Measurements from ENCODE around the gene GPBAR1. TPM values are rescaled to one million over a fixed set of nuclear protein-coding genes. Genes with fewer than 3 reads are reported as not detected.

The GPBAR1 gene
- total and polyA plus RNA-seq, 7 experiments from 2014 or later: 0.15 to 12.9 (median 1.8) TPM

DNA sequence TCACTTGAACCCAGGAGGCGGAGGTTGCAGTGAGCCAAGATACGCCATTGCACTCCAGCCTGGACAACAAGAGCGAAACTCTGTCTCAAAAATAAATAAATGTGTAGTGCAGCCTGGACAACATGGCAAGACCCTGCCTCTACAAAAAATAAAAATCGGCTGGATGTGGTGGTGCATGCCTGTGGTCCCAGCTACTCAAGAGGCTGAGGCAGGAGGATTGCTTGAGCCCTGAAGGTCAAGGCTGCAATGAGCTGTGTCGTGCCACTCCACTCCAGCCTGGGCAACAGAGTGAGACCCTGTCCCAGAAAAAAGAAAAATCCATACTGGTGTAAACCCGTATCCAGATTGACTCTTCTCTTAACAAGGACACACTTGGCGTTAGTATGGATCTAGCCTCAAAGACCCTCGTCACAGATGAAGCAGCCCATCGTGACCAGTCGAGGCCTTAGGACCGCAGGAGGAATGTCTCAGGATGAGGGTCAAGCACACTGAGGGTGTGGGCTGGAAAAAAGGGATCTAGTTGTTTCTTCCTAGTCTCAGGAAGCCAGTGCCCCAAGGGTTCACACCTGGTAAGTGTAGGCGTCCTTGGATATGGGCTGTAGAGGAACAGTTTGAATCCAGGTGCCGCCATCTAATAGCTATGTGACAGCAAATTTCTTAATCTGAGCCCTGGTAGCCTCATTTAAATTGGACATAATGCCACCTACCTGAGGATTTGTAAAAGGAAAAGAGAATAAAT, 4.0 kb upstream of the GPBAR1 start:
- ChIA-PET POLR2A (interaction anchor here (1.1 to 1.5 kb wide), 3 partner anchors 10 to 35 kb away, joined by 3 to 4 read pairs (median 3); no protein-coding TSS in a partner anchor), CTCF (interaction anchor here (0.9 to 1.4 kb wide), 8 partner anchors 12 to 89 kb away, joined by 3 to 8 read pairs (median 4); partner anchors contain the start of genes AAMP and PNKD)
- H3K9me3 Mint-ChIP-seq: no peaks in the 10 kb centered on the region
- H3K4me3 ChIP-seq (ENCODE audit: low read length): no peak overlapping the region
- H3K36me3 ChIP-seq (ENCODE audit: control insufficient read depth in 2 of 3, insufficient read depth in 3 of 3, low read length in 3 of 3): peaks cover 15 to 45% (median 22%) of the 10 kb centered on the region in 3 experiments
- ATAC-seq (peak; percentile 1), DNase-seq (no peak)
- no peak overlapping the region for H3K4me3 Mint-ChIP-seq
- H3K9me3 ChIP-seq (ENCODE audit: control insufficient read depth in 2 of 3, low read length in 3 of 3): no peaks in the 10 kb centered on the region
- intact Hi-C loops (cut with micrococcal nuclease): loop anchor here (1.0 to 5.0 kb wide), 4 partner anchors 38 to 89 kb away; partner anchors contain the start of gene CXCR1 (in 1 of the 2)
- no peaks in the 10 kb centered on the region for H3K27me3 Mint-ChIP-seq
- peaks cover 3 to 25% (median 8%) of the 10 kb centered on the region in 5 donors for H3K36me3 Mint-ChIP-seq
- no peaks in the 10 kb centered on the region for H3K27me3 ChIP-seq (ENCODE audit: control insufficient read depth in 2 of 2, insufficient read depth in 2 of 2, low read length in 2 of 2)
- peaks cover 7 to 26% (median 17%) of the 10 kb centered on the region in 7 donors for H3K4me1 Mint-ChIP-seq
- peak overlapping the region; percentile 84 to 95 (median 92) for H3K27ac Mint-ChIP-seq
- peaks cover 0 to 7% of the 10 kb centered on the region in 2 donors for H3K4me1 ChIP-seq (ENCODE audit: control insufficient read depth in 2 of 2, insufficient read depth in 2 of 2, low read length in 2 of 2)
- H3K27ac ChIP-seq (ENCODE audit: low read depth, low read length): peak overlapping the region; percentile 67

DNA sequence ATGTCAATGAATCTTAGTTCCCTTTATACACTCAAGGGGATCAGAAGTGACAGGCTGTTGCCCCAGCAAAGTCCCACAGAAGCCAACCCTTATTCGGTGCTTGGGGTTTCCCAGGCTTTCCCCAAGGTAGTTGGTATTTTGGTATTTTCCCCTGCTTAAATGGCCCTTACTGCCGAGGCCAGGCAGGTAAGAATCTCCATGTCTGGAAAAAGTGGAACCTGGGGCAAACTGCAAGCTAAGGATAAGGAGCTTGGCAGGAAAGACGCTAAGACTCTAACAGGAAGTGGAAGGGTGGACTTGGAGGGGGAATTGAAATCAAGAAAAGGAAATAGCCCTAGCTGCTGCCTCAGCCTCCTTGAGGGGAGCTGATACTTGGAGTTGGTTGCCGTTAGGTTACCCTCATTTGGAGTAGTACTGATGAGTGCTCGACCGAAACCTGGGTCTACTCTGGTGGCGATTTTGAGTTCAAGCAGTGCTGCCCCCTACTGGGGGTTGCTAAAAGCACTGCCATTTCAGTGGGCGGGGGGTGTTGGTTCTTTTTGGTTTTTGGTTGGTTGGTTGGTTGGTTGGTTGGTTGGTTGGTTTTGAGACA, 3.3 kb upstream of the GPBAR1 start:
- H3K27ac Mint-ChIP-seq: peak overlapping the region; percentile 84 to 95 (median 92)
- H3K4me1 Mint-ChIP-seq: peaks cover 7 to 23% (median 17%) of the 10 kb centered on the region in 7 donors
- peaks cover 3 to 23% (median 8%) of the 10 kb centered on the region in 5 donors for H3K36me3 Mint-ChIP-seq
- Histone ChIP-seq H3K4me1 (ENCODE audit: control insufficient read depth in 2 of 2, insufficient read depth in 2 of 2, low read length in 2 of 2) (peaks cover 0 to 7% of the 10 kb centered on the region in 2 donors), H3K36me3 (ENCODE audit: control insufficient read depth in 2 of 3, insufficient read depth in 3 of 3, low read length in 3 of 3) (peaks cover 12 to 43% (median 18%) of the 10 kb centered on the region in 3 experiments), H3K27me3 (ENCODE audit: control insufficient read depth in 2 of 2, insufficient read depth in 2 of 2, low read length in 2 of 2) (no peaks in the 10 kb centered on the region), H3K4me3 (ENCODE audit: low read length) (no peak overlapping the region), H3K9me3 (ENCODE audit: control insufficient read depth in 2 of 3, low read length in 3 of 3) (no peaks in the 10 kb centered on the region), H3K27ac (ENCODE audit: low read depth, low read length) (peak overlapping the region; percentile 67)
- intact Hi-C loops (cut with micrococcal nuclease): loop anchor here (1.0 to 5.0 kb wide), 4 partner anchors 39 to 90 kb away; partner anchors contain the start of gene CXCR1 (in 1 of the 2)
- ChIA-PET POLR2A (interaction anchor here (1.1 to 1.5 kb wide), 3 partner anchors 11 to 36 kb away, joined by 3 to 4 read pairs (median 3); no protein-coding TSS in a partner anchor), CTCF (interaction anchor here (0.9 to 1.4 kb wide), 9 partner anchors 11 to 90 kb away, joined by 3 to 8 read pairs (median 3); no protein-coding TSS in a partner anchor)
- no peaks in the 10 kb centered on the region for H3K27me3 Mint-ChIP-seq
- peak overlapping the region; percentile 42 to 68 (median 52) for H3K4me3 Mint-ChIP-seq
- peak; percentile 85 for ATAC-seq
- H3K9me3 Mint-ChIP-seq: no peaks in the 10 kb centered on the region
- peak; percentile 39 to 67 (median 59) for DNase-seq

DNA sequence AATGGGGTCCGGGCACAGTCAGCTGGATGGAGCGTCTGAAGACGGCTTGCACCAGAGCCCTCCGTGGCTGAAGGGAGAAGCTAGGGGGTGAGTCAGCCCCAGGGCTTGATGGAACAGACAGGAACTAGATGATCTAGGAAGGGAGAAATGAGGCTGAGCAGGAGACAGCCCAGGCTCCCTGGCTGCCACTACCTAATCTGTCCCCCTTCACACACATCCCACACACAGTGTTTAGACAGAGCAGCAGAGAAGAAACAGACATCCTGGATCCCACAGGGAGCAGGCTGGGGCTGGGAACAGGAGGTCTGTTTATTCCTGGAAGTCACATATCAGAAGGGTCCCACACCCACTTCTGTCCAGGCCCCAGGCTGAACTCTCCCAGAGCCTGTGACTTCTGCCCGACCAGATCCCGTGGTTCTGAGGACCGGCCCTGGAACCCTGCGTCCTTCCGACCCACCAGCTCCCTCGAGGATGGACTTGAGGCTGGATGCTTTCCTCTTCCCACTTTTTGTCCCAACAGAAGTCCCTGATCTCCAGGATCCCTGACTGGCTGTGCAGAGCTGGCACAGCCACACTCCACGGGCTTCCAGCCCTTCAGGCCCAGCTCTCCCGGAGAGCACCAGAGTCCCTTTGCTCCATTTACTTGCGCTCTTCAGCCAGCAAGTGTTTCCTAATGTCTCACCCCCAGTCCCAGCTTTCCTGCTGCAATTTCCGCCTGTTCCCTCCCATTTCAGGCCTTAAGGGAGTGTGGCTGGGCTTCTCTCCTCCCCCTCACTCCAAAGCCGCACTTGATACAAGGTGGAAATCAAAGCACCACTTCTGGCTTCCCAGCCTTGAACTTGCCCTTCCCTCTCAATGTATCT, 1.5 kb upstream of the GPBAR1 start:
- Histone ChIP-seq H3K36me3 (ENCODE audit: control insufficient read depth in 2 of 3, insufficient read depth in 3 of 3, low read length in 3 of 3) (peaks cover 0 to 44% (median 5%) of the 10 kb centered on the region in 3 experiments), H3K9me3 (ENCODE audit: control insufficient read depth in 2 of 3, low read length in 3 of 3) (no peaks in the 10 kb centered on the region), H3K27me3 (ENCODE audit: control insufficient read depth in 2 of 2, insufficient read depth in 2 of 2, low read length in 2 of 2) (no peaks in the 10 kb centered on the region), H3K4me1 (ENCODE audit: control insufficient read depth in 2 of 2, insufficient read depth in 2 of 2, low read length in 2 of 2) (peaks cover 0 to 7% of the 10 kb centered on the region in 2 donors), H3K27ac (ENCODE audit: low read depth, low read length) (peak overlapping the region; percentile 15), H3K4me3 (ENCODE audit: low read length) (no peak overlapping the region)
- ATAC-seq (peak; percentile 36), DNase-seq (no peak)
- peak overlapping the region; percentile 38 to 82 (median 70) for H3K27ac Mint-ChIP-seq
- peaks cover 0 to 18% (median 11%) of the 10 kb centered on the region in 5 donors for H3K36me3 Mint-ChIP-seq
- CTCF ChIA-PET: interaction anchor here (0.6 to 1.5 kb wide), 5 partner anchors 11 to 74 kb away, joined by 3 read pairs; partner anchors contain the start of genes ARPC2 and PNKD
- peak overlapping the region in 2 of 10 donors; percentile 14 to 40 for H3K4me3 Mint-ChIP-seq
- no peaks in the 10 kb centered on the region for H3K27me3 Mint-ChIP-seq
- intact Hi-C loops (cut with micrococcal nuclease): loop anchor here in 1 of 2 donors (5.0 kb wide), 1 partner anchor 92 kb away; the partner anchor contains the start of gene CXCR1
- H3K4me1 Mint-ChIP-seq: peaks cover 7 to 32% (median 19%) of the 10 kb centered on the region in 7 donors
- H3K9me3 Mint-ChIP-seq: no peaks in the 10 kb centered on the region
- POLR2A ChIA-PET: interaction anchor here (0.8 to 1.3 kb wide), 2 partner anchors 11 to 44 kb away, joined by 3 to 4 read pairs; partner anchors contain the start of genes AAMP and PNKD

DNA sequence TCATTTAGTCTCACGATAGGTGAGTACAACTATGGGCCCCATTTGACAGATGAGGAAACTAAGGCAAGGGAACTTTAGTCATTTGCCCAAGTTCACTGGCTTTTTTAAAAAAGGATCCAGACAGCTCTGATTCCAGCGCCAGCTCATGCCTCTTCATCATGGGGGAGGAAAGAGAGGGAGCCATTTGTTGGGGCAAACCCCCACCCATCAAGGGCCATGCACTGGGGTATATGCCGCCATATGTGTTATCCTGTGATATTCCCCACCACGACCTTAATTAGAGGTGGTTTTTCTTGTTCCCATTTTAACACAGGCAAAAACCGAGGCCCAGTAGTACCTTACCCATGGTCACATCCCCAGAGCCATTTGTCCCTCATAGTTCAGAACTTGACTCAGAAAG, 649 bp upstream of the GPBAR1 start:
- CTCF ChIA-PET: interaction anchor here (0.7 to 1.5 kb wide), 2 partner anchors 10 to 72 kb away, joined by 3 read pairs; partner anchors contain the start of gene PNKD
- H3K4me3 ChIP-seq (ENCODE audit: low read length): no peak overlapping the region
- H3K9me3 ChIP-seq (ENCODE audit: control insufficient read depth in 2 of 3, low read length in 3 of 3): no peaks in the 10 kb centered on the region
- Mint-ChIP-seq H3K27me3 (no peaks in the 10 kb centered on the region), H3K27ac (peak overlapping the region in 6 of 9 donors; percentile 33 to 82 (median 59)), H3K36me3 (peaks cover 0 to 13% (median 6%) of the 10 kb centered on the region in 5 donors), H3K9me3 (no peaks in the 10 kb centered on the region), H3K4me3 (no peak overlapping the region), H3K4me1 (peaks cover 7 to 30% (median 19%) of the 10 kb centered on the region in 7 donors)
- no peaks in the 10 kb centered on the region for H3K27me3 ChIP-seq (ENCODE audit: control insufficient read depth in 2 of 2, insufficient read depth in 2 of 2, low read length in 2 of 2)
- no peak overlapping the region for H3K27ac ChIP-seq (ENCODE audit: low read depth, low read length)
- intact Hi-C loops (cut with micrococcal nuclease): no loop called here
- DNase-seq (no peak), ATAC-seq (no peak)
- H3K4me1 ChIP-seq (ENCODE audit: control insufficient read depth in 2 of 2, insufficient read depth in 2 of 2, low read length in 2 of 2): peaks cover 0 to 7% of the 10 kb centered on the region in 2 donors
- POLR2A ChIA-PET: no interaction called here
- H3K36me3 ChIP-seq (ENCODE audit: control insufficient read depth in 2 of 3, insufficient read depth in 3 of 3, low read length in 3 of 3): peaks cover 0 to 44% (median 2%) of the 10 kb centered on the region in 3 experiments

DNA sequence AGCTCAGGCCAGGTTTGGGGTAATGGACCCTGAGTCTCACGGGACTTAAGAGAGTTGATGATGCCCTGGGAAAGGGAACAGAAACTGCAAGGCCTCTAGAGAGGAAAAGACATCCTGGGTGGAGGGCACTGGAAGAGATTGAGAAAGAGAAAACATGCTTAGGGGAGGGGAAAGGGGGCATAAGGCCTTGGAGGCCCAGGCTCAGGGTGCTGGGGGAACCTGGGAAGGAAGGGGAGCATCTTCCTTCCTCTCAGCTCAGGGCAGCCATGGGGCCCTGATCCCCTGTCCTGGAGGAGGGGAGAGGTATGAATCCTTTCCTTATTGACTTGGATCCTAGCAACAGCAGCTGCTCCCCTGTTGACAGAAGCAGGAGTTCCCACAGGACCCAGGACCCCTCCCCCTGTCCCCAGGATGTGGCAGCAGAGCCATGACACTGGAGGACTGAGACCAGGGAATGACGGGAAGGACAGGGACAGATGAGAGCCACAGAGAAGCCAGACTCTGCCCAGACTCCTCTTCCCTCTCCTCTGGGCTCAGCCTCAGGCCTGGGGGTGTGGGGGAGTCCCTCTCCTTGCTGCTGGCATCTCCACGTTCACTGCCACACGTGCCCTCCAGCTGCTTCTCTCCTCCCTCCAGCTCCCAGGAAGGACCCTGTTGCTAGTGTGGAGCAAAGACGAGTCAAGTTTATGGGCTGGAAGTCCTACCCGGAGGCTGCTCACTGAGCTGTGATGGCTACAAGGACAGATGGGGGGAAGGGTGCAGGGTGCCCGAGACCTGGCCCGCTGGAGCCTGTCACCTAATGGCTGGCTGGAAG, 815 bp downstream of the GPBAR1 start:
- H3K36me3 ChIP-seq (ENCODE audit: control insufficient read depth in 2 of 3, insufficient read depth in 3 of 3, low read length in 3 of 3): peaks cover 0 to 47% (median 0%) of the 10 kb centered on the region in 3 experiments
- ATAC-seq (no peak), DNase-seq (no peak)
- peaks cover 4 to 11% (median 6%) of the 10 kb centered on the region in 5 donors for H3K36me3 Mint-ChIP-seq
- H3K4me3 ChIP-seq (ENCODE audit: low read length): no peak overlapping the region
- no peaks in the 10 kb centered on the region for H3K27me3 Mint-ChIP-seq
- H3K9me3 Mint-ChIP-seq: no peaks in the 10 kb centered on the region
- peaks cover 0 to 7% of the 10 kb centered on the region in 2 donors for H3K4me1 ChIP-seq (ENCODE audit: control insufficient read depth in 2 of 2, insufficient read depth in 2 of 2, low read length in 2 of 2)
- intact Hi-C loops (cut with micrococcal nuclease): no loop called here
- peaks cover 7 to 34% (median 22%) of the 10 kb centered on the region in 7 donors for H3K4me1 Mint-ChIP-seq
- ChIA-PET CTCF (no interaction called here), POLR2A (interaction anchor here (0.9 kb wide), 1 partner anchor 75 kb away, joined by 3 read pairs; no protein-coding TSS in a partner anchor)
- no peak overlapping the region for H3K27ac ChIP-seq (ENCODE audit: low read depth, low read length)
- peak overlapping the region in 5 of 9 donors; percentile 7 to 87 (median 47) for H3K27ac Mint-ChIP-seq
- H3K27me3 ChIP-seq (ENCODE audit: control insufficient read depth in 2 of 2, insufficient read depth in 2 of 2, low read length in 2 of 2): no peaks in the 10 kb centered on the region
- H3K4me3 Mint-ChIP-seq: no peak overlapping the region
- H3K9me3 ChIP-seq (ENCODE audit: control insufficient read depth in 2 of 3, low read length in 3 of 3): no peaks in the 10 kb centered on the region
